ENCODE data around the gene CCM2L.

The CCM2L gene

GRCh38 chr20:32078322-32078721, 68.1 kb downstream of the CCM2L start:
- TF ChIP-seq CTCF (IDR thresholded peaks at IDR 0.05): no peak
- no peak for DNase-seq (ENCODE audit: low spot score)
- Histone ChIP-seq H3K27ac (no peak overlapping the region), H3K4me3 (no peak overlapping the region)

GRCh38 chr20:32078791-32079190, 68.6 kb downstream of the CCM2L start:
- H3K4me3 ChIP-seq: no peak overlapping the region
- DNase-seq (ENCODE audit: low spot score): no peak
- no peak overlapping the region for H3K27ac ChIP-seq
- no peak for TF ChIP-seq CTCF (IDR thresholded peaks at IDR 0.05)

GRCh38 chr20:32079655-32080109, 69.4 kb downstream of the CCM2L start:
- TF ChIP-seq CTCF (IDR thresholded peaks at IDR 0.05): no peak
- no peak for DNase-seq (ENCODE audit: low spot score)
- Histone ChIP-seq H3K27ac (no peak overlapping the region), H3K4me3 (no peak overlapping the region)

- no peak for TF ChIP-seq CTCF (IDR thresholded peaks at IDR 0.05)
- Histone ChIP-seq H3K4me3 (no peak overlapping the region), H3K27ac (no peak overlapping the region)
- no peak for DNase-seq (ENCODE audit: low spot score)
Measured at GRCh38 chr20:32080783-32081182, 70.5 kb downstream of the CCM2L start.

Data from coronary artery (tissue), 2 donors.